HepG2 (cell line): ENCODE results near the gene WIZ. TPM values are rescaled to one million over a fixed set of nuclear protein-coding genes. Genes with fewer than 3 reads are reported as not detected.

Source experiments
- ATAC-seq: fragments of 200-7000 bp; cut with Tn5 transposase; 3 replicates; pipeline ENCODE4 v1.9.1; 2020; ENCODE audit warnings: mild to moderate bottlenecking, moderate library complexity
- BruUV-seq: library from RNA; stranded (reverse); fragments of 400-500 nt; replicated peaks from 2 replicates; lab custom pipeline; 2021; lab: Mats Ljungman, UMichigan
- CTCF ChIA-PET: fragments of 300-600 bp; formaldehyde crosslinking; extraction: SDS; loops from one replicate; lab custom pipeline; 2021; ENCODE audit warnings: low total read pairs, inconsistent platforms, low intra/inter-chr PET ratio; lab: Yijun Ruan, JAX
- POLR2A ChIA-PET: fragments of 350-600 bp; sonication (Branson Sonifier 250); formaldehyde crosslinking; loops from one replicate; lab custom pipeline; 2020; ENCODE audit warnings: antibody characterized with exemption, inconsistent platforms; lab: Yijun Ruan, JAX
- DNase-seq: peaks from one replicate; pipeline ENCODE4 v3.0.0-alpha.2; 2015; ENCODE audit warnings: low spot score
- FAIRE-seq: peaks from 3 replicates; lab custom pipeline; 2011; peaks lifted over from hg19 to GRCh38; lab: Jason Lieb, UNC
- H2AFZ ChIP-seq: one replicate; pipeline ENCODE4 v1.6.1; 2011; ENCODE audit warnings: low read length, inconsistent platforms
- H3K27ac ChIP-seq: fragments of 300-600 bp; 3 replicates; pipeline ENCODE4 v1.8.0; 2011; ENCODE audit warnings: mixed run types, mild to moderate bottlenecking, mixed read lengths, low read length, inconsistent platforms; ENCODE audit not compliant: insufficient read depth; ENCODE audit errors: extremely low read length
- H3K27me3 ChIP-seq, 2 experiments: fragments of 200-600 bp in 1 of 2; 2 replicates in 1 of 2; 3 replicates in 1 of 2; pipeline versions ENCODE4 v1.6.0 to v1.8.0; 2011; ENCODE audit warnings: low read length in 2 of 2, mild to moderate bottlenecking in 2 of 2, moderate library complexity in 2 of 2, inconsistent platforms in 1 of 2; ENCODE audit not compliant: insufficient read depth in 2 of 2, control insufficient read depth in 1 of 2
- H3K36me3 ChIP-seq, 2 experiments: fragments of 200-600 bp in 1 of 2; replicated peaks in 1 of 2; 2 replicates in 1 of 2; 3 replicates in 1 of 2; pipeline versions ENCODE4 v1.5.1 to v1.8.0; 2011; ENCODE audit warnings: low read length in 2 of 2, inconsistent platforms in 1 of 2; ENCODE audit not compliant: insufficient read depth in 2 of 2, control insufficient read depth in 1 of 2
- H3K4me1 ChIP-seq: 2 replicates; pipeline ENCODE4 v1.5.1; 2012; ENCODE audit warnings: low read length, inconsistent platforms; ENCODE audit not compliant: insufficient read depth
- H3K4me2 ChIP-seq: 2 replicates; pipeline ENCODE4 v1.6.0; 2011; ENCODE audit warnings: low read depth, low read length, inconsistent platforms
- H3K4me3 ChIP-seq, 3 experiments: fragments of 200-600 bp in 1 of 3; sonication (generic), shearing (Covaris generic) in 1 of 3; replicated peaks in 1 of 3; 2 replicates each; pipeline ENCODE4 v1.5.1; 2011 to 2016; ENCODE audit warnings: low read length in 3 of 3, inconsistent platforms in 2 of 3, low read depth in 2 of 3, mild to moderate bottlenecking in 2 of 3, control low read depth in 1 of 3, mixed read lengths in 1 of 3; ENCODE audit not compliant: insufficient read depth in 1 of 3
- H3K79me2 ChIP-seq: one replicate; pipeline ENCODE4 v1.6.1; 2011; ENCODE audit warnings: low read length, inconsistent platforms; ENCODE audit not compliant: insufficient read depth
- H3K9ac ChIP-seq: 2 replicates; pipeline ENCODE4 v1.6.0; 2011; ENCODE audit warnings: mild to moderate bottlenecking, low read depth, low read length, inconsistent platforms; ENCODE audit not compliant: insufficient read depth
- H3K9me3 ChIP-seq: 2 replicates; pipeline ENCODE4 v1.5.1; 2012; ENCODE audit warnings: mild to moderate bottlenecking, low read length
- H4K20me1 ChIP-seq: 2 replicates; pipeline ENCODE4 v1.6.0; 2011; ENCODE audit warnings: inconsistent platforms, mild to moderate bottlenecking, low read length, moderate library complexity; ENCODE audit not compliant: insufficient read depth
- ATF2 ChIP-seq: sonication (generic); formaldehyde crosslinking; IDR thresholded peaks from 2 replicates; pipeline ENCODE4 v1.4.0; 2020; ENCODE audit warnings: missing genetic modification reagents
- CC2D1A ChIP-seq: sonication (generic); formaldehyde crosslinking; IDR thresholded peaks from 2 replicates; pipeline ENCODE4 v1.8.1; 2023; ENCODE audit warnings: mild to moderate bottlenecking, missing genetic modification reagents
- CHD4 ChIP-seq: fragments of 200-600 bp; sonication (generic); IDR thresholded peaks from 2 replicates; pipeline ENCODE4 v1.7.0; 2017; ENCODE audit warnings: mild to moderate bottlenecking, low read length, borderline replicate concordance
- DDIT3 ChIP-seq: sonication (generic); formaldehyde crosslinking; IDR thresholded peaks from 2 replicates; pipeline ENCODE4 v1.4.0; 2020; ENCODE audit warnings: mild to moderate bottlenecking, missing genetic modification reagents
- IKZF4 ChIP-seq: sonication (generic); formaldehyde crosslinking; IDR thresholded peaks from 2 replicates; pipeline ENCODE4 v1.5.1; 2020; ENCODE audit warnings: borderline replicate concordance, mild to moderate bottlenecking, low read depth, missing genetic modification reagents; ENCODE audit errors: not compliant biosample characterization
- KAT2B ChIP-seq: fragments of 150-350 bp; IDR thresholded peaks from 2 replicates; pipeline ENCODE4 v1.6.1; 2014; ENCODE audit warnings: low read depth, low read length, borderline replicate concordance
- MED8 ChIP-seq: sonication (generic); formaldehyde crosslinking; IDR thresholded peaks from 2 replicates; pipeline ENCODE4 v1.8.1; 2023; ENCODE audit warnings: mild to moderate bottlenecking, missing genetic modification reagents; ENCODE audit not compliant: insufficient replicate concordance
- PBX2 ChIP-seq: IDR thresholded peaks from 2 replicates; pipeline ENCODE4 v1.6.1; 2016; ENCODE audit warnings: control low read depth
- PTBP1 ChIP-seq: fragments of 200-400 bp; formaldehyde crosslinking; IDR thresholded peaks from 2 replicates; pipeline ENCODE4 v1.6.1; 2018; ENCODE audit warnings: low read length, low read depth; ENCODE audit not compliant: poor library complexity, severe bottlenecking
- RFXANK ChIP-seq: IDR thresholded peaks from 2 replicates; pipeline ENCODE4 v1.6.1; 2016
- RNF219 ChIP-seq: sonication (generic); formaldehyde crosslinking; IDR thresholded peaks from 2 replicates; pipeline ENCODE4 v1.5.0; 2020; ENCODE audit warnings: mild to moderate bottlenecking, missing genetic modification reagents
- ZBTB46 ChIP-seq: sonication (generic); formaldehyde crosslinking; IDR thresholded peaks from 2 replicates; pipeline ENCODE4 v1.4.0; 2020; ENCODE audit warnings: mild to moderate bottlenecking, missing genetic modification reagents, borderline replicate concordance
- ZNF205 ChIP-seq: IDR thresholded peaks from 2 replicates; pipeline ENCODE4 v1.6.1; 2018; ENCODE audit warnings: missing biosample characterization, missing genetic modification reagents
- ZNF547 ChIP-seq: sonication (generic); formaldehyde crosslinking; IDR thresholded peaks from 2 replicates; pipeline ENCODE4 v1.5.1; 2020; ENCODE audit warnings: mild to moderate bottlenecking, missing genetic modification reagents
- ZSCAN22 ChIP-seq: sonication (generic); formaldehyde crosslinking; IDR thresholded peaks from 2 replicates; pipeline ENCODE4 v1.4.0; 2020; ENCODE audit warnings: mild to moderate bottlenecking, missing genetic modification reagents
- WGBS: methylation state at CpG from one replicate; pipeline ENCODE4 v1.1.6; 2017; ENCODE audit warnings: low lambda C conversion rate; 5-methylcytosine and 5-hydroxymethylcytosine counted together
- in situ Hi-C: cut with HindIII; loops from 2 replicates; pipeline ENCODE4 v1.10.0; 2017; ENCODE audit warnings: low pct_unique_long_range_greater_than_20kb; ENCODE audit not compliant: extremely low pct_ligation_motif_present
- intact Hi-C: fragments of 100-400 bp; cut with micrococcal nuclease; formaldehyde crosslinking; loops from one replicate; pipeline ENCODE4 v1.10.0; 2022; ENCODE audit not compliant: unreplicated experiment
- polyA plus RNA-seq, 8 experiments: library from polyadenylated mRNA; depleted of rRNA in 3 of 8; stranded (reverse) in 7 of 8; unstranded in 1 of 8; fragments of >200 nt; fragmentation: Illumina TruSeq in 4 of 8; extraction: Trizol in 4 of 8; gene quantifications; 2 replicates each; pipeline versions ENCODE4 v1.2.1 to v1.2.3, GENCODE V29; 2011 to 2016; ENCODE audit warnings: low read depth in 4 of 8, missing spikeins in 1 of 8, mixed read lengths in 1 of 8; ENCODE audit not compliant: insufficient read depth in 1 of 8
- total RNA-seq, 5 experiments: library from RNA; depleted of rRNA; stranded (reverse); fragments of >200 nt; fragmentation: Illumina TruSeq; extraction: Trizol; gene quantifications; 2 replicates each; pipeline ENCODE4 v1.2.3, GENCODE V29; 2016; ENCODE audit warnings: low read depth in 1 of 5

Gene WIZ
- total and polyA plus RNA-seq, 2 of the 13 experiments (the other 11 are each of a cell fraction or from before 2014, with no cell fraction given) = 4.7 to 4.8 TPM

- Histone ChIP-seq H3K79me2 (no peaks in the 10 kb centered on the region), H3K36me3 (no peaks in the 10 kb centered on the region), H3K27me3 (no peaks in the 10 kb centered on the region), H3K27ac (no peak overlapping the region), H2AFZ (no peak overlapping the region), H3K4me2 (no peak overlapping the region), H4K20me1 (no peaks in the 10 kb centered on the region), H3K4me3 (no peak overlapping the region), H3K4me1 (peaks cover 31% of the 10 kb centered on the region), H3K9ac (no peak overlapping the region), H3K9me3 (no peaks in the 10 kb centered on the region)
- no TSS peak for BruUV-seq
- TF ChIP-seq PBX2 (no peak), KAT2B (no peak), MED8 (no peak), RFXANK (CRISPR knock-in tag) (no peak), DDIT3 (CRISPR knock-in tag) (no peak), PTBP1 (no peak), ZSCAN22 (no peak), RNF219 (no peak), CC2D1A (CRISPR knock-in tag) (no peak), IKZF4 (CRISPR knock-in tag) (no peak), ZNF547 (CRISPR knock-in tag) (no peak), ZNF205 (CRISPR knock-in tag) (no peak), ATF2 (CRISPR knock-in tag) (no peak), ZBTB46 (CRISPR knock-in tag) (no peak), CHD4 (no peak)
- DNase-seq = no peak
- intact Hi-C loops = loop anchor here (5.0 kb wide), 1 partner anchor 82 kb away; no protein-coding TSS in a partner anchor
- no peak for FAIRE-seq
- WGBS = 41% methylated on average over 4 of the region's 4 CpGs
- CTCF ChIA-PET = no interaction called here
- POLR2A ChIA-PET = no interaction called here
- ATAC-seq = no peak
- in situ Hi-C loops = no loop called here
Measured at GRCh38 chr19:15475169-15475568, 25.4 kb upstream of the WIZ start.
